GM21723 (cell line): ENCODE data around the gene LONP2.
A peak's percentile ranks its signal among the peaks of the same experiment; 100 is the strongest.
"Not testable (repeated sequence)": the region's sequence is repeated elsewhere in the genome, so short reads cannot be mapped to it uniquely, and the experiment has no call there.

Source experiments
- ATAC-seq: cut with Tn5 transposase; IDR thresholded peaks from one replicate; pipeline ENCODE4 v1.9.1; 2021; ENCODE audit warnings: mild to moderate bottlenecking, moderate library complexity; ENCODE audit not compliant: unreplicated experiment

The LONP2 gene

GRCh38 chr16:48330189-48330840 is 86.2 kb downstream of the LONP2 start:
- no peak for ATAC-seq

GRCh38 chr16:48330841-48331192 is 86.7 kb downstream of the LONP2 start:
- no peak for ATAC-seq

GRCh38 chr16:48332978-48333377 is 88.9 kb downstream of the LONP2 start:
- no peak for ATAC-seq

GRCh38 chr16:48334325-48334724 is 90.2 kb downstream of the LONP2 start:
- ATAC-seq, result no peak

- no peak for ATAC-seq
Observed at GRCh38 chr16:48335961-48336360, 91.9 kb downstream of the LONP2 start.

- no peak for ATAC-seq
Observed at GRCh38 chr16:48340054-48340453, 96.0 kb downstream of the LONP2 start.

GRCh38 chr16:48342591-48342990 is 98.5 kb downstream of the LONP2 start:
- ATAC-seq, result no peak

GRCh38 chr16:48347191-48347865 is 103.2 kb downstream of the LONP2 start:
- no peak for ATAC-seq

GRCh38 chr16:48347980-48348379 is 103.9 kb downstream of the LONP2 start:
- ATAC-seq, result no peak

GRCh38 chr16:48350736-48351135 is 106.6 kb downstream of the LONP2 start:
- no peak for ATAC-seq

- ATAC-seq, result no peak
Observed at GRCh38 chr16:48352648-48353390, 108.7 kb downstream of the LONP2 start.

GRCh38 chr16:48353565-48354163 is 109.6 kb downstream of the LONP2 start:
- peak; percentile 72 for ATAC-seq

GRCh38 chr16:48354385-48354784 is 110.3 kb downstream of the LONP2 start:
- not testable (repeated sequence) for ATAC-seq

GRCh38 chr16:48354877-48355855 is 111.1 kb downstream of the LONP2 start:
- ATAC-seq, result no peak

GRCh38 chr16:48356633-48357376 is 112.7 kb downstream of the LONP2 start:
- no peak for ATAC-seq

- no peak for ATAC-seq
Observed at GRCh38 chr16:48358419-48358818, 114.3 kb downstream of the LONP2 start.

- ATAC-seq, result no peak
Observed at GRCh38 chr16:48359983-48360382, 115.9 kb downstream of the LONP2 start.

GRCh38 chr16:48361012-48361411 is 116.9 kb downstream of the LONP2 start:
- ATAC-seq, result no peak

- ATAC-seq, result no peak
Observed at GRCh38 chr16:48361540-48362144, 117.5 kb downstream of the LONP2 start.
